ENCODE results near the gene APOBEC3B. TPM values are rescaled to one million over a fixed set of nuclear protein-coding genes. Genes with fewer than 3 reads are reported as not detected.

Gene APOBEC3B
- total and polyA plus RNA-seq, 2 donors (not counting 3 experiments of a cell fraction or from before 2014, with no cell fraction given): 10.3 to 19.9 TPM

DNA sequence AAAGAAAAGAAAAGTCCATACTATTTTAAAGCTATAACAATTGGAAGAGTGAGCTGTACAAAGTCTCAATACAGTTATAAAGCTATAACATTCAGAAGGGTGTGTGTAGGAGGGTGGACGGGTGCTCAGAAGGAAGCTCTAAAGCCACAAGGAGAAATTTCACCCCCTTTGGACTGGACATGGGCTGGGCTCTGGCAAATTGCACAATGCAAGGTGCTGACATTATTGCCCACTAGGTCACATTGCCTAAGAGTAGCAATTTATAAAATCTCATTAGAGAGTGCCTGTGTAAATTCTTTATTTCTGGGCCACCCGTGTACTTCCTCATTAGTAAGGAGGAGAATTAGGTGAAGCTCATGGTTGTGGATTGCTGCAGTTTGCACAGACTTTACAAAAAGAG is 30.4 kb upstream of the APOBEC3B start:
- ChIA-PET POLR2A (no interaction called here), CTCF (interaction anchor here (1.0 to 2.3 kb wide), 7 partner anchors 13 to 183 kb away, joined by 3 to 8 read pairs (median 3); no protein-coding TSS in a partner anchor)
- Histone ChIP-seq H3K27ac (ENCODE audit: insufficient read depth, low read depth, low read length) (no peak overlapping the region), H3K9ac (replicated peaks; ENCODE audit: extremely low read depth, insufficient read depth, low read length) (no peak overlapping the region), H3K4me1 (ENCODE audit: control insufficient read depth, extremely low read depth, insufficient read depth, low read length) (no peaks in the 10 kb centered on the region), H3K36me3 (ENCODE audit: control insufficient read depth in 2 of 2, extremely low read depth in 1 of 2, insufficient read depth in 2 of 2, low read length in 2 of 2) (no peaks in the 10 kb centered on the region), H3K27me3 (ENCODE audit: control insufficient read depth in 2 of 2, insufficient read depth in 2 of 2, low read length in 2 of 2) (peaks cover 0 to 3% of the 10 kb centered on the region in 2 experiments), H3K9me3 (replicated peaks; ENCODE audit: control insufficient read depth, insufficient read depth, low read length) (no peaks in the 10 kb centered on the region), H3K4me2 (ENCODE audit: insufficient read depth, low read length) (no peak overlapping the region), H2AFZ (ENCODE audit: low read depth, low read length) (no peak overlapping the region), H3K79me2 (ENCODE audit: control insufficient read depth, insufficient read depth, low read length) (no peaks in the 10 kb centered on the region), H4K20me1 (replicated peaks; ENCODE audit: control insufficient read depth, extremely low read depth, insufficient read depth, low read length) (no peaks in the 10 kb centered on the region), H3K4me3 (replicated peaks in 1 of 3; ENCODE audit: insufficient read depth in 1 of 3, low read depth in 1 of 3, low read length in 3 of 3) (no peak overlapping the region), H3K9me1 (replicated peaks; ENCODE audit: control insufficient read depth, extremely low read depth, insufficient read depth, low read length) (no peaks in the 10 kb centered on the region)
- dilution Hi-C loops (cut with MboI; ENCODE audit: extremely low pct_ligation_motif_present, low sequenced_read_pairs) (no loop called here), intact Hi-C loops (cut with micrococcal nuclease) (no loop called here)
- no peak for TF ChIP-seq JUN (IDR thresholded peaks at IDR 0.05; ENCODE audit: borderline replicate concordance, insufficient read depth, insufficient read length, low read depth)
- no peak for TF ChIP-seq GATA2 (IDR thresholded peaks at IDR 0.05; ENCODE audit: insufficient read depth, insufficient read length, low read depth, low read length)
- TF ChIP-seq, protein P1, sequence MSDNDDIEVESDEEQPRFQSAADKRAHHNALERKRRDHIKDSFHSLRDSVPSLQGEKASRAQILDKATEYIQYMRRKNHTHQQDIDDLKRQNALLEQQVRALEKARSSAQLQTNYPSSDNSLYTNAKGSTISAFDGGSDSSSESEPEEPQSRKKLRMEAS (IDR thresholded peaks at IDR 0.05; ENCODE audit: insufficient read depth, insufficient read length): no peak
- no peak for TF ChIP-seq MYC (IDR thresholded peaks at IDR 0.05; ENCODE audit: low read depth, low read length)
- TF ChIP-seq EZH2 (IDR thresholded peaks at IDR 0.05; ENCODE audit: borderline replicate concordance, low read depth, low read length, severe bottlenecking): no peak
- no peak for TF ChIP-seq POLR2A (IDR thresholded peaks at IDR 0.05; ENCODE audit: low read depth, low read length)
- TF ChIP-seq POLR2AphosphoS5 (IDR thresholded peaks at IDR 0.05; ENCODE audit: insufficient read depth, low read depth, low read length): no peak
- TF ChIP-seq FOS (IDR thresholded peaks at IDR 0.05; ENCODE audit: borderline replicate concordance, insufficient read depth, low read length): no peak
- TF ChIP-seq, protein P2, sequence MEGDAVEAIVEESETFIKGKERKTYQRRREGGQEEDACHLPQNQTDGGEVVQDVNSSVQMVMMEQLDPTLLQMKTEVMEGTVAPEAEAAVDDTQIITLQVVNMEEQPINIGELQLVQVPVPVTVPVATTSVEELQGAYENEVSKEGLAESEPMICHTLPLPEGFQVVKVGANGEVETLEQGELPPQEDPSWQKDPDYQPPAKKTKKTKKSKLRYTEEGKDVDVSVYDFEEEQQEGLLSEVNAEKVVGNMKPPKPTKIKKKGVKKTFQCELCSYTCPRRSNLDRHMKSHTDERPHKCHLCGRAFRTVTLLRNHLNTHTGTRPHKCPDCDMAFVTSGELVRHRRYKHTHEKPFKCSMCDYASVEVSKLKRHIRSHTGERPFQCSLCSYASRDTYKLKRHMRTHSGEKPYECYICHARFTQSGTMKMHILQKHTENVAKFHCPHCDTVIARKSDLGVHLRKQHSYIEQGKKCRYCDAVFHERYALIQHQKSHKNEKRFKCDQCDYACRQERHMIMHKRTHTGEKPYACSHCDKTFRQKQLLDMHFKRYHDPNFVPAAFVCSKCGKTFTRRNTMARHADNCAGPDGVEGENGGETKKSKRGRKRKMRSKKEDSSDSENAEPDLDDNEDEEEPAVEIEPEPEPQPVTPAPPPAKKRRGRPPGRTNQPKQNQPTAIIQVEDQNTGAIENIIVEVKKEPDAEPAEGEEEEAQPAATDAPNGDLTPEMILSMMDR (IDR thresholded peaks at IDR 0.05; ENCODE audit: extremely low read depth in 1 of 2, insufficient read depth in 1 of 2, low read depth in 1 of 2, low read length in 2 of 2): no peak
- no TSS peak for BruUV-seq (replicated peaks)
- FAIRE-seq (no peak), DNase-seq (ENCODE audit: low read depth, low spot score) (no peak)
